GM12878 (cell line): ENCODE results near the gene PDGFB. TPM values are rescaled to one million over a fixed set of nuclear protein-coding genes. Genes with fewer than 3 reads are reported as not detected.

ENCODE experiments used
- ATAC-seq: fragments of 200-7000 bp; cut with Tn5 transposase; 3 replicates; pipeline ENCODE4 v1.9.1; 2020; ENCODE audit warnings: mild to moderate bottlenecking, moderate library complexity
- BruUV-seq: library from RNA; stranded (reverse); fragments of 400-500 nt; replicated peaks from 2 replicates; lab custom pipeline; 2021; lab: Mats Ljungman, UMichigan
- CTCF ChIA-PET: fragments of 300-600 bp; sonication (Branson Sonifier 250); formaldehyde crosslinking; extraction: SDS; loops from one replicate; lab custom pipeline; 2021; ENCODE audit warnings: inconsistent platforms; lab: Yijun Ruan, JAX
- POLR2A ChIA-PET: fragments of 350-600 bp; formaldehyde crosslinking; extraction: SDS; loops from one replicate; lab custom pipeline; 2021; ENCODE audit warnings: inconsistent platforms; lab: Charles Lee
- RAD21 ChIA-PET: fragments of 300-600 bp; sonication (Branson Sonifier 250); formaldehyde crosslinking; loops from one replicate; lab custom pipeline; 2023; ENCODE audit warnings: antibody characterized with exemption; ENCODE audit not compliant: unreplicated experiment; lab: Charles Lee
- SMC1A ChIA-PET: fragments of 300-600 bp; sonication (Branson Sonifier 250); formaldehyde crosslinking; loops from one replicate; lab custom pipeline; 2023; ENCODE audit not compliant: unreplicated experiment, uncharacterized antibody; lab: Charles Lee
- DNase-seq: peaks from one replicate; pipeline ENCODE4 v3.0.0-alpha.2; 2011; ENCODE audit warnings: low read depth, low spot score
- FAIRE-seq: peaks from 3 replicates; lab custom pipeline; 2011; peaks lifted over from hg19 to GRCh38; lab: Jason Lieb, UNC
- H2AFZ ChIP-seq: 2 replicates; pipeline ENCODE4 v1.6.0; 2011; ENCODE audit warnings: low read depth, low read length, control low read depth; ENCODE audit not compliant: control insufficient read depth
- H3K27ac ChIP-seq: 2 replicates; pipeline ENCODE4 v1.5.1; 2011; ENCODE audit warnings: control low read depth; ENCODE audit not compliant: control insufficient read depth, insufficient read depth
- H3K27me3 ChIP-seq, 2 experiments: replicated peaks in 1 of 2; 2 replicates each; pipeline versions ENCODE4 v1.6.0 to v1.6.1; 2011; ENCODE audit warnings: low read length in 1 of 2; ENCODE audit not compliant: control insufficient read depth in 2 of 2, insufficient read depth in 2 of 2
- H3K36me3 ChIP-seq, 2 experiments: 2 replicates each; pipeline ENCODE4 v1.5.1; 2011; ENCODE audit warnings: low read length in 1 of 2; ENCODE audit not compliant: control insufficient read depth in 2 of 2, insufficient read depth in 2 of 2
- H3K4me1 ChIP-seq: 2 replicates; pipeline ENCODE4 v1.6.1; 2011; ENCODE audit warnings: mild to moderate bottlenecking, low read length, moderate library complexity, mixed read lengths; ENCODE audit not compliant: control insufficient read depth, insufficient read depth
- H3K4me2 ChIP-seq: 2 replicates; pipeline ENCODE4 v1.6.0; 2011; ENCODE audit warnings: control low read depth; ENCODE audit not compliant: control insufficient read depth, insufficient read depth
- H3K4me3 ChIP-seq: fragments of 200-600 bp; sonication (generic); 2 replicates; pipeline ENCODE4 v1.5.1; 2016
- H3K79me2 ChIP-seq: 2 replicates; pipeline ENCODE4 v1.6.0; 2011; ENCODE audit warnings: low read length; ENCODE audit not compliant: control insufficient read depth, insufficient read depth
- H3K9ac ChIP-seq: 2 replicates; pipeline ENCODE4 v1.8.0; 2011; ENCODE audit warnings: low read length, control low read depth, mixed read lengths; ENCODE audit not compliant: control insufficient read depth, insufficient read depth
- H3K9me3 ChIP-seq: replicated peaks from 3 replicates; pipeline ENCODE4 v1.5.1; 2011; ENCODE audit warnings: mild to moderate bottlenecking, low read length; ENCODE audit not compliant: control insufficient read depth, insufficient read depth
- H4K20me1 ChIP-seq: 2 replicates; pipeline ENCODE4 v1.6.0; 2011; ENCODE audit not compliant: control insufficient read depth, insufficient read depth
- CREM ChIP-seq: IDR thresholded peaks from 2 replicates; pipeline ENCODE4 v1.6.1; 2014; ENCODE audit warnings: antibody characterized with exemption, low read depth
- HDAC6 ChIP-seq: fragments of 200-600 bp; sonication (generic); IDR thresholded peaks from one replicate; pipeline ENCODE4 v1.8.0; 2017; ENCODE audit warnings: antibody characterized with exemption; ENCODE audit not compliant: unreplicated experiment
- KLF5 ChIP-seq: fragments of 450-650 bp; IDR thresholded peaks from 2 replicates; pipeline ENCODE4 v1.6.1; 2014; ENCODE audit warnings: mild to moderate bottlenecking; ENCODE audit not compliant: partially characterized antibody
- POLR2AphosphoS2 ChIP-seq: IDR thresholded peaks from 2 replicates; pipeline ENCODE4 v1.6.1; 2011; ENCODE audit warnings: low read depth, mild to moderate bottlenecking, low read length, improper control_type of control experiment, moderate library complexity
- SREBF2 ChIP-seq: IDR thresholded peaks from 2 replicates; pipeline ENCODE4 v1.6.1; 2012; ENCODE audit warnings: mild to moderate bottlenecking, low read length
- SUZ12 ChIP-seq: fragments of 200-600 bp; sonication (generic); IDR thresholded peaks from one replicate; pipeline ENCODE4 v1.6.1; 2018; ENCODE audit warnings: antibody characterized with exemption, mild to moderate bottlenecking; ENCODE audit not compliant: unreplicated experiment
- WGBS: methylation state at CpG from one replicate; pipeline ENCODE4 v1.1.6; 2016; ENCODE audit warnings: low lambda C conversion rate; ENCODE audit not compliant: insufficient replicate concordance, insufficient coverage; ENCODE audit errors: missing lambda C conversion rate; 5-methylcytosine and 5-hydroxymethylcytosine counted together
- in situ Hi-C: fragments of 300-500 bp; cut with MboI; formaldehyde crosslinking; loops from 9 replicates; pipeline ENCODE4 v1.14.3; 2018; ENCODE audit warnings: mixed read lengths
- intact Hi-C: fragments of 100-400 bp; cut with micrococcal nuclease; formaldehyde crosslinking; loops from one replicate; pipeline ENCODE4 v1.14.2; 2022; ENCODE audit not compliant: unreplicated experiment
- polyA plus RNA-seq, 11 experiments: library from polyadenylated mRNA; depleted of rRNA in 4 of 11; unstranded in 6 of 11; stranded (reverse) in 5 of 11; fragments of >200 nt; fragmentation: Nextera tagmentation in 4 of 11; fragmentation: Illumina TruSeq in 1 of 11; extraction: Ambion mirVana in 4 of 11; extraction: Trizol in 1 of 11; gene quantifications; 1 replicate in 1 of 11; 2 replicates in 10 of 11; pipeline versions ENCODE4 v1.2.1 to v1.2.3, GENCODE V29; 2011 to 2016; ENCODE audit warnings: inconsistent platforms in 2 of 11, missing spikeins in 2 of 11, low read depth in 1 of 11
- total RNA-seq, 4 experiments: library from RNA; depleted of rRNA in 3 of 4; stranded (reverse); fragments of >200 nt in 3 of 4; fragmentation: Illumina TruSeq in 1 of 4; extraction: Trizol in 1 of 4; gene quantifications; 2 replicates each; pipeline versions ENCODE4 v1.2.1 to v1.2.3, GENCODE V29; 2013 to 2021
- TF ChIP-seq, protein P1 (sequence below): fragments of 450-650 bp; IDR thresholded peaks from 2 replicates; pipeline ENCODE4 v1.6.1; 2017; ENCODE audit warnings: mild to moderate bottlenecking, moderate library complexity
- TF ChIP-seq, protein P2 (sequence below): fragments of 450-650 bp; IDR thresholded peaks from 2 replicates; pipeline ENCODE4 v1.6.1; 2014; ENCODE audit warnings: mild to moderate bottlenecking
- TF ChIP-seq, protein P3 (sequence below): IDR thresholded peaks from 2 replicates; pipeline ENCODE4 v1.6.1; 2011; ENCODE audit warnings: low read depth, mild to moderate bottlenecking, low read length, moderate library complexity, borderline replicate concordance; ENCODE audit errors: extremely low read depth

The PDGFB gene
- total and polyA plus RNA-seq, 10 of the 15 experiments (the other 5 are each of a cell fraction or from before 2014, with no cell fraction given): 0.13 to 1.1 (median 0.56) TPM; not detected in 1

DNA sequence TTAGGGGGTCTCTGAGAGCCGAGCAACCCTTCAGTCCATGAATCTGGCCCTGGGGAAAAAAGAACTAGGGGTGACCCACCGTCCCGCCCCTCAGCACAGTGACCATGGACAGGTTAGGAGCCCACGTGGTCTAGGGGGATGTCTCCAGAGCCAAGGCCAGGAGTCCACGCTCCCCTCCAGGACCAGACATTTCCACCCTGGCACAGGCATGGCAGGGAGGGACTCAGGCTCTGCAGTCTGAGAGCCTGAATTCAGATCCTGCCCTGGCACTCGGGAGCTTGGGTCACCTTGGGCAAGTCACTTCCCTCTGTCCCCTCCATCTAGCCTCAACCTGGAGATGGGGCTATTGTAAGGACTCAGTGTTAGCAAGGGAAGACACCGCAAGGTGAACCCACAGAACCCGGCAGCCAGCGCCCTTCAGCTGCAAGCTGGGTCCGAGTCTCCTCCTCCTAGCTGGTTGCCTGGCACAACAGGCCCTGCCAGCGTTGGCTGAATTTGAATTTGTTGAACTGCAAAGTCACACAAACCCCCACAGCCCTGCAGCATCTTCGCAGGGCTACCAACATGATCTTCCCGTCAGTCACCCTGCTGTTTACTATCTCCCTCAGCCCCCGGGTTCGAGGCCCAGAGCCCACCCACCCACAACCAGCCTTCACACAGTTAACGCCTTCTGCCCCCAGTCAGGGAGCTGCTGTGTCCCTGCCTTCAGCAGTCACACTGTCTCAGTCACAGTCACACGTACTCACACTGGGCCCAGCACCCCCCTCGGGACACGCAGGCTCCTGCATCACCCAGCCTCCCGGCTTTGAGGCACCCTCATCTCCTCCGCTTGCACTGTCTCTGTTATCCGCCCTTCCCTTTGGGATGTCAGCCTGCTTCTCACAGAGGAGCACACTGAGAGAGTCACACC lies 603 bp upstream of the PDGFB start:
- peaks cover 13 to 20% of the 10 kb centered on the region in 2 experiments for H3K27me3 ChIP-seq
- H3K9me3 ChIP-seq: no peaks in the 10 kb centered on the region
- intact Hi-C loops: no loop called here
- H2AFZ ChIP-seq: no peak overlapping the region
- no TSS peak for BruUV-seq
- no peak for ATAC-seq
- TF ChIP-seq SUZ12: no peak
- TF ChIP-seq, protein P1, sequence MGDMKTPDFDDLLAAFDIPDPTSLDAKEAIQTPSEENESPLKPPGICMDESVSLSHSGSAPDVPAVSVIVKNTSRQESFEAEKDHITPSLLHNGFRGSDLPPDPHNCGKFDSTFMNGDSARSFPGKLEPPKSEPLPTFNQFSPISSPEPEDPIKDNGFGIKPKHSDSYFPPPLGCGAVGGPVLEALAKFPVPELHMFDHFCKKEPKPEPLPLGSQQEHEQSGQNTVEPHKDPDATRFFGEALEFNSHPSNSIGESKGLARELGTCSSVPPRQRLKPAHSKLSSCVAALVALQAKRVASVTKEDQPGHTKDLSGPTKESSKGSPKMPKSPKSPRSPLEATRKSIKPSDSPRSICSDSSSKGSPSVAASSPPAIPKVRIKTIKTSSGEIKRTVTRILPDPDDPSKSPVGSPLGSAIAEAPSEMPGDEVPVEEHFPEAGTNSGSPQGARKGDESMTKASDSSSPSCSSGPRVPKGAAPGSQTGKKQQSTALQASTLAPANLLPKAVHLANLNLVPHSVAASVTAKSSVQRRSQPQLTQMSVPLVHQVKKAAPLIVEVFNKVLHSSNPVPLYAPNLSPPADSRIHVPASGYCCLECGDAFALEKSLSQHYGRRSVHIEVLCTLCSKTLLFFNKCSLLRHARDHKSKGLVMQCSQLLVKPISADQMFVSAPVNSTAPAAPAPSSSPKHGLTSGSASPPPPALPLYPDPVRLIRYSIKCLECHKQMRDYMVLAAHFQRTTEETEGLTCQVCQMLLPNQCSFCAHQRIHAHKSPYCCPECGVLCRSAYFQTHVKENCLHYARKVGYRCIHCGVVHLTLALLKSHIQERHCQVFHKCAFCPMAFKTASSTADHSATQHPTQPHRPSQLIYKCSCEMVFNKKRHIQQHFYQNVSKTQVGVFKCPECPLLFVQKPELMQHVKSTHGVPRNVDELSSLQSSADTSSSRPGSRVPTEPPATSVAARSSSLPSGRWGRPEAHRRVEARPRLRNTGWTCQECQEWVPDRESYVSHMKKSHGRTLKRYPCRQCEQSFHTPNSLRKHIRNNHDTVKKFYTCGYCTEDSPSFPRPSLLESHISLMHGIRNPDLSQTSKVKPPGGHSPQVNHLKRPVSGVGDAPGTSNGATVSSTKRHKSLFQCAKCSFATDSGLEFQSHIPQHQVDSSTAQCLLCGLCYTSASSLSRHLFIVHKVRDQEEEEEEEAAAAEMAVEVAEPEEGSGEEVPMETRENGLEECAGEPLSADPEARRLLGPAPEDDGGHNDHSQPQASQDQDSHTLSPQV: no peak
- TF ChIP-seq POLR2AphosphoS2: no peak
- no peak for TF ChIP-seq SREBF2
- no peak for TF ChIP-seq KLF5
- TF ChIP-seq HDAC6: no peak
- TF ChIP-seq, protein P2, sequence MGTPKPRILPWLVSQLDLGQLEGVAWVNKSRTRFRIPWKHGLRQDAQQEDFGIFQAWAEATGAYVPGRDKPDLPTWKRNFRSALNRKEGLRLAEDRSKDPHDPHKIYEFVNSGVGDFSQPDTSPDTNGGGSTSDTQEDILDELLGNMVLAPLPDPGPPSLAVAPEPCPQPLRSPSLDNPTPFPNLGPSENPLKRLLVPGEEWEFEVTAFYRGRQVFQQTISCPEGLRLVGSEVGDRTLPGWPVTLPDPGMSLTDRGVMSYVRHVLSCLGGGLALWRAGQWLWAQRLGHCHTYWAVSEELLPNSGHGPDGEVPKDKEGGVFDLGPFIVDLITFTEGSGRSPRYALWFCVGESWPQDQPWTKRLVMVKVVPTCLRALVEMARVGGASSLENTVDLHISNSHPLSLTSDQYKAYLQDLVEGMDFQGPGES: no peak
- TF ChIP-seq CREM: no peak
- TF ChIP-seq, protein P3, sequence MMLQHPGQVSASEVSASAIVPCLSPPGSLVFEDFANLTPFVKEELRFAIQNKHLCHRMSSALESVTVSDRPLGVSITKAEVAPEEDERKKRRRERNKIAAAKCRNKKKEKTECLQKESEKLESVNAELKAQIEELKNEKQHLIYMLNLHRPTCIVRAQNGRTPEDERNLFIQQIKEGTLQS: no peak
- WGBS: 50% methylated on average over 21 of the region's 22 CpGs
- FAIRE-seq: no peak
- H4K20me1 ChIP-seq: no peaks in the 10 kb centered on the region; the same call in 1 of the 2 replicates
- ChIA-PET CTCF (no interaction called here), RAD21 (no interaction called here), SMC1A (no interaction called here), POLR2A (no interaction called here)
- H3K4me3 ChIP-seq: no peak overlapping the region
- H3K9ac ChIP-seq: no peak overlapping the region
- DNase-seq: no peak
- no peak overlapping the region for H3K4me2 ChIP-seq
- peaks cover 14% of the 10 kb centered on the region for H3K4me1 ChIP-seq
- in situ Hi-C loops: no loop called here
- H3K27ac ChIP-seq: no peak overlapping the region
- no peaks in the 10 kb centered on the region for H3K36me3 ChIP-seq
- H3K79me2 ChIP-seq: no peaks in the 10 kb centered on the region
